Colonic mucosa (tissue), 4 donors: ENCODE results near the gene PBX2. TPM values are rescaled to one million over a fixed set of nuclear protein-coding genes. Genes with fewer than 3 reads are reported as not detected.

Source experiments
- DNase-seq: peaks from one replicate; pipeline ENCODE4 v3.0.0-alpha.2; 2020
- H3K27ac ChIP-seq: fragments of 200-600 bp; one replicate; pipeline ENCODE4 v1.8.0; 2021
- H3K27me3 ChIP-seq: fragments of 200-600 bp; one replicate; pipeline ENCODE4 v1.8.0; 2021
- H3K36me3 ChIP-seq: fragments of 200-600 bp; one replicate; pipeline ENCODE4 v1.8.0; 2021
- H3K4me1 ChIP-seq: fragments of 200-600 bp; one replicate; pipeline ENCODE4 v1.8.0; 2021; ENCODE audit warnings: mild to moderate bottlenecking
- H3K4me3 ChIP-seq: fragments of 200-600 bp; one replicate; pipeline ENCODE4 v1.8.0; 2021
- H3K9ac ChIP-seq, 2 donors: one replicate each; pipeline ENCODE4 v1.7.0; 2013; ENCODE audit warnings: control low read depth in 2 of 2, low read depth in 2 of 2, low read length in 2 of 2
- H3K9me3 ChIP-seq: fragments of 200-600 bp; one replicate; pipeline ENCODE4 v1.8.0; 2021
- intact Hi-C: fragments of 100-400 bp; cut with DNase I; formaldehyde crosslinking; loops from one replicate; pipeline ENCODE4 v1.14.1; 2022
- total RNA-seq, 2 donors: library from RNA; stranded (reverse); fragmentation: NEBNext Ultra II Directional in 1 of 2; extraction: Animal tissue kit (Norgen Biotek cat#: 25700) in 1 of 2; gene quantifications; one replicate each; pipeline ENCODE4 v1.2.1, GENCODE V29; 2021
- TF ChIP-seq, protein P1 (sequence below): fragments of 200-600 bp; IDR thresholded peaks from one replicate; pipeline ENCODE4 v1.8.0; 2022; ENCODE audit warnings: antibody characterized with exemption, mild to moderate bottlenecking
- donor health status: healthy.
- donor health status: DM: no; HTN: no; CAD: no.
- donor health status: DM: no; HTN: no; CAD: no.

The PBX2 gene
- total RNA-seq, 2 donors from 2014 or later, result 47.5 TPM

DNA sequence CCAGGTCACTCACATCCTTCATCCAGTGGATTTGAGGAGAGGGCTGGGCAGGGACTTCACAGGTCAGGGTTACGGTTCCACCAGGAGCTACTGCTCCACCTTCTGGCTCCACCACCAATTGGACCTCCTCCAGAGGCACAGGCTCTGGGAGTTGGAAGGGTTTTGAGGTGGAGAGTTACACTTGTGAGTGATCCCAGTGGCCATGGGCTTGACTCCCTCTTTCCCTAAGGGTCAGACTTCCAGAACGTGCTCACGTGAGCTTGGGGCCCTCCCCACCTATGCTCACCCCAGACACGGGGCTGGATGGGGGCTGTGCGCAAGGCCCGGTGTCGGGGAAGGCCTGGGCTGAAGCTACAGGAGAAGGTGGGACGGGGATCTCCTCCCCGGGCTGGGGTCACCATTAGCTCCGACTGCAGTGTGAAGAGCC, 7.4 kb downstream of the PBX2 start:
- H3K4me3 ChIP-seq, result no peak overlapping the region
- H3K27me3 ChIP-seq, result no peaks in the 10 kb centered on the region
- H3K9ac ChIP-seq, result no peak overlapping the region
- no peak for DNase-seq
- no peak overlapping the region for H3K27ac ChIP-seq
- no peaks in the 10 kb centered on the region for H3K9me3 ChIP-seq
- intact Hi-C loops, result no loop called here
- TF ChIP-seq, protein P1, sequence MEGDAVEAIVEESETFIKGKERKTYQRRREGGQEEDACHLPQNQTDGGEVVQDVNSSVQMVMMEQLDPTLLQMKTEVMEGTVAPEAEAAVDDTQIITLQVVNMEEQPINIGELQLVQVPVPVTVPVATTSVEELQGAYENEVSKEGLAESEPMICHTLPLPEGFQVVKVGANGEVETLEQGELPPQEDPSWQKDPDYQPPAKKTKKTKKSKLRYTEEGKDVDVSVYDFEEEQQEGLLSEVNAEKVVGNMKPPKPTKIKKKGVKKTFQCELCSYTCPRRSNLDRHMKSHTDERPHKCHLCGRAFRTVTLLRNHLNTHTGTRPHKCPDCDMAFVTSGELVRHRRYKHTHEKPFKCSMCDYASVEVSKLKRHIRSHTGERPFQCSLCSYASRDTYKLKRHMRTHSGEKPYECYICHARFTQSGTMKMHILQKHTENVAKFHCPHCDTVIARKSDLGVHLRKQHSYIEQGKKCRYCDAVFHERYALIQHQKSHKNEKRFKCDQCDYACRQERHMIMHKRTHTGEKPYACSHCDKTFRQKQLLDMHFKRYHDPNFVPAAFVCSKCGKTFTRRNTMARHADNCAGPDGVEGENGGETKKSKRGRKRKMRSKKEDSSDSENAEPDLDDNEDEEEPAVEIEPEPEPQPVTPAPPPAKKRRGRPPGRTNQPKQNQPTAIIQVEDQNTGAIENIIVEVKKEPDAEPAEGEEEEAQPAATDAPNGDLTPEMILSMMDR, result no peak
- peaks cover 4% of the 10 kb centered on the region for H3K36me3 ChIP-seq
- H3K4me1 ChIP-seq, result peaks cover 6% of the 10 kb centered on the region

DNA sequence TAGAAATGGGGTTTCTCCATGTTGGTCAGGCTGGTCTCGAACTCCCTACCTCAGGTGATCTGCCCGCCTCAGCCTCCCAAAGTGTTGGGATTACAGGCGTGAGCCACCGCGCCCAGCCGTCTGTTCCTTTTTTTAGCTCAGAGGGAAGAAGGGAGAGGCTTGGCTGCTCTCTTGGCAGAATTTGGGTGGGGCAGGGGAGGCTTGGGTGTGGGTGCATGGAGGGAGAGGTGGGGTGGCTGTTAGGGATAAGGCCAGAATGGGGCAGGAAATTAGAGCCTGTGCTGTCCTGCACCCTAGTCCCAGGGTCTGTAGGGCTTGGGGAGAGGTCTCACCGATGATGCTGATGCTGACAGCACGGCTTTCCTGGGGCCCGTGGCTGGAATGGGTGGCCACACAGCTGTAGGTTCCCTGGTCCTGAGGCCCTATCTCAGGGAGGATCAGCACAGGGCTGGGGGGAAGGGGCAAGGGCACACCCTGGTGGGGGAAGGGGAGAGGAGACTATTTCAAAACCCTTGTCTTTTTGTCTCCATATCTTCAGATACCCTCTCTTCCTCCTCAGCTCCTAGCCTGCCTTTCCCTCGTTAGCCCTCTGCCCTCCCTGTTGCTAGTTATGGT, 8.0 kb downstream of the PBX2 start:
- no peak for DNase-seq
- TF ChIP-seq, protein P1, result no peak
- intact Hi-C loops, result no loop called here
- H3K9ac ChIP-seq, result no peak overlapping the region
- H3K36me3 ChIP-seq, result peaks cover 4% of the 10 kb centered on the region
- no peak overlapping the region for H3K4me3 ChIP-seq
- H3K4me1 ChIP-seq, result peaks cover 6% of the 10 kb centered on the region
- H3K27me3 ChIP-seq, result no peaks in the 10 kb centered on the region
- no peaks in the 10 kb centered on the region for H3K9me3 ChIP-seq
- no peak overlapping the region for H3K27ac ChIP-seq

DNA sequence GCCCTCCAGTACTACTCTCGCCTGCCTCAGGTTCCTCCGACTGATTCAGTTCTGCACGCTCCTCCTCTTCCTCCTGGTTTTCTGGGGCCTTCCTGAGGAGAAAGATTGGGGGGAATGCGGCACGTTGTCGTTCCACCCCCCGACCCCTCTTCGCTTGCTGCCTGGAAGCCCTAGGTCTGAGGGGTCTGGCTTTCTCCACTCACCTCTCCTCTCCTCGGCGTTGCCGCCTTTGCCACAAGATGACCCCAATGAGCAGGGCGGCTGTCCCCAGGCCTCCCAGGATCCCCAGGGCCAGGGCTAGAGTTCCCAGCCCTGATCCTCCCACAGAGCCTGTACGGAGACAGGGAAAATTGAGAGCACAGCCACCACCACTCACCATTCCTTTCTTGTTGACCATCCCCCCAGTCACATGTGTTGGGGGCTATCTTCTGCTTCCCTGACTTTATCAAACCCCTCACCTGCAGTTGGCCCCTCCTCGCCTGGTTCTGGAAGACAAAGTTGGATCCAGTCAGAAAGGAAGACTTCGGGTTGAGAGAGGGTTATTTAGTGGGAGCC, 8.8 kb downstream of the PBX2 start:
- intact Hi-C loops, result no loop called here
- H3K4me1 ChIP-seq, result peaks cover 11% of the 10 kb centered on the region
- H3K9ac ChIP-seq, result no peak overlapping the region
- no peaks in the 10 kb centered on the region for H3K9me3 ChIP-seq
- no peak overlapping the region for H3K27ac ChIP-seq
- peaks cover 4% of the 10 kb centered on the region for H3K36me3 ChIP-seq
- H3K27me3 ChIP-seq, result no peaks in the 10 kb centered on the region
- TF ChIP-seq, protein P1, result no peak
- H3K4me3 ChIP-seq, result no peak overlapping the region
- DNase-seq, result no peak

DNA sequence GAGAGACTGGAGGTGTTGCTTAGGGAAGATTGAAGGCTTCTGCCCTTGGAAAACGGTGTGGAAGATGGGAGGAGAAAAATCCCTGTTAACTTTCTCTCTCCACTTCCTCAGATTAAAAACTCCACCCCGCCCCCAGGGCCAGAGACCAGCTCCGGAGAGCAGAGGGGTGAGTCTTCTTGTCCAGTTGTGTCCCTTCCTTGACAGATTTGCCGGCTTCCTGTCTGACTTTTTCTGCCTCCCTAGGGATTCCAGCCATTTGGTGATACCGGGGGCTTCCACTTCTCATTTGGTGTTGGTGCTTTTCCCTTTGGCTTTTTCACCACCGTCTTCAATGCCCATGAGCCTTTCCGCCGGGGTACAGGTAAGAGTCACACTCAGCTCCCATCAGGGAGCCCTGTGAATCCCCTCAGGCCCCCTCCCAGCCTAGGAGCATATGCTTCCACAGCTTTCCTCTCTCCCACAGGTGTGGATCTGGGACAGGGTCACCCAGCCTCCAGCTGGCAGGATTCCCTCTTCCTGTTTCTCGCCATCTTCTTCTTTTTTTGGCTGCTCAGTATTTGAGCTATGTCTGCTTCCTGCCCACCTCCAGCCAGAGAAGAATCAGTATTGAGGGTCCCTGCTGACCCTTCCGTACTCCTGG, 10.1 kb downstream of the PBX2 start:
- TF ChIP-seq, protein P1, result no peak
- intact Hi-C loops, result no loop called here

DNA sequence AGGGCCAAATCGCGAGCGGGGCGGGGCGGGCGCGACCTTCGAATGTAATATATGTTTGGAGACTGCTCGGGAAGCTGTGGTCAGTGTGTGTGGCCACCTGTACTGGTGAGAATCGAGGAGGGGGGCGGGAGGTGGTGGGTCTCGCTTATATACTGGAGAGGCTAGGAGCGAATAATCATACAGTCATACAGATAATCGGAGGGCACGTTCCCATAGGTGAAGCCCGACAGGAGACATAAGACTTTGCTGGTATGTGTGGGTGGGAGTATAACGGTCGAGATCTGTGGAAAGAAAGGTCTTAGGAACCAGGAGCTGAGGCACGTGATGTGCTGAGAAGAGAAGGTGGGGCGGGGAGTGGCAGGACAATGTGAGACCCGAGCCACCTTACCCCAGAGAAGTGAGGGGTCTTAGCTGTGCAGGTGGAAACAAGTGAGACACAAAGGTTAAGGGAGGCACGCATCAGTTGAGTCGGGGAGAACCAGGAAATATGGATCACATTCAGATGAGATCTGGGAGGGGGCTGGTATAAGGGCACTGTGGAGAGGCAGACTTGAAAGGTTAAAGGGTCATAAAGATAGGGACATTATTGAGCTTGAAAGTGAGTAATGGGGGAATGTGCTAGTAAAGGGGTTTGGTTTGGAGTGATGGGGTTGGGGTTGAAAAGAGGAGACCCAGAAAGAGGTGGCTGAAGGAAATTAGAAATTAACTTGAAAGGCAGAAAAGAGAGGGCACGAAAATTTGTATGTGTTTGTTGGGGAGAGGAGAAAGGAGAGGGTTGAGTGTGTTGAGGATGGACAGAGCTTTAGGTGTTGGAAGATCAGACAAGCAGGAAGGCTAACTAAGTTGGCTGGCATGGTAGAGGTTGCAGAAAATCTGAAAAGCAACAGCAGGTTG, 11.2 kb downstream of the PBX2 start:
- DNase-seq, result no peak

More for the DNA sequence above, 10.1 kb downstream of the PBX2 start:
- peaks cover 16% of the 10 kb centered on the region for H3K4me1 ChIP-seq
- no peak overlapping the region for H3K9ac ChIP-seq
- H3K9me3 ChIP-seq, result no peaks in the 10 kb centered on the region
- peaks cover 4% of the 10 kb centered on the region for H3K36me3 ChIP-seq
- no peak for DNase-seq
- no peak overlapping the region for H3K4me3 ChIP-seq
- H3K27ac ChIP-seq, result no peak overlapping the region
- H3K27me3 ChIP-seq, result no peaks in the 10 kb centered on the region

More for the DNA sequence above, 11.2 kb downstream of the PBX2 start:
- intact Hi-C loops, result no loop called here
- TF ChIP-seq, protein P1, result no peak
- peak overlapping the region; percentile 94 for H3K27ac ChIP-seq
- H3K36me3 ChIP-seq, result peaks cover 4% of the 10 kb centered on the region
- H3K9me3 ChIP-seq, result no peaks in the 10 kb centered on the region
- no peaks in the 10 kb centered on the region for H3K27me3 ChIP-seq
- H3K4me1 ChIP-seq, result peaks cover 19% of the 10 kb centered on the region
- peak overlapping the region; percentile 90 for H3K9ac ChIP-seq
- peak overlapping the region; percentile 77 for H3K4me3 ChIP-seq
